Subcutaneous adipose tissue (tissue), 4 donors: ENCODE measurements around the gene TK2. TPM values are rescaled to one million over a fixed set of nuclear protein-coding genes. Genes with fewer than 3 reads are reported as not detected.

Experiments used
- CTCF ChIP-seq: fragments of 450-650 bp; IDR thresholded peaks from one replicate; pipeline ENCODE4 v1.5.1; 2016; ENCODE audit warnings: low read depth, mild to moderate bottlenecking, control low read depth, antibody characterized with exemption, moderate library complexity
- total RNA-seq, 4 donors: library from RNA; depleted of rRNA; stranded (reverse); fragments of >200 nt; gene quantifications; one replicate each; pipeline ENCODE4 v1.1.0, GENCODE V29; 2016

TK2 gene
- total RNA-seq, 4 donors from 2014 or later = 63.6 to 118 (median 92.4) TPM

DNA sequence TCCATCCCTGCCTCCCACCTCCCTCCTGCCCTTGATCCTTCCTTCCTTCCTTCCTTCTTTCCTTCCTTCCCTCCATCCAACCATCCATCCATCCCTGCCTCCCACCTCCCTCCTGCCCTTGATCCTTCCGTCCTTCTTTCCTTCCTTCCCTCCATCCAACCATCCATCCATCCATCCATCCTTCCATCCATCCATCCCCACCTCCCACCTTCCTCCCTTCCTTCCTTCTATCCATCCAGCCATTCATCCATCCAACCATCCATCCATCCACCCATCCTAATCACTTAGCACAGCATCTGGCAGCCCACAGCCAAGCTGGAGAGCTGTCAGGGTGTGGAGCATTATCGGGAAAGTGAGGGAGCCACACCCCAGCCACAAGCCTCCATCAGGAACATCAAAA lies 54.5 kb downstream of the TK2 start:
- no peak for TF ChIP-seq CTCF

- TF ChIP-seq CTCF = no peak
These were observed 55.0 kb downstream of the TK2 start for GRCh38 chr16:66494916-66495315.

DNA sequence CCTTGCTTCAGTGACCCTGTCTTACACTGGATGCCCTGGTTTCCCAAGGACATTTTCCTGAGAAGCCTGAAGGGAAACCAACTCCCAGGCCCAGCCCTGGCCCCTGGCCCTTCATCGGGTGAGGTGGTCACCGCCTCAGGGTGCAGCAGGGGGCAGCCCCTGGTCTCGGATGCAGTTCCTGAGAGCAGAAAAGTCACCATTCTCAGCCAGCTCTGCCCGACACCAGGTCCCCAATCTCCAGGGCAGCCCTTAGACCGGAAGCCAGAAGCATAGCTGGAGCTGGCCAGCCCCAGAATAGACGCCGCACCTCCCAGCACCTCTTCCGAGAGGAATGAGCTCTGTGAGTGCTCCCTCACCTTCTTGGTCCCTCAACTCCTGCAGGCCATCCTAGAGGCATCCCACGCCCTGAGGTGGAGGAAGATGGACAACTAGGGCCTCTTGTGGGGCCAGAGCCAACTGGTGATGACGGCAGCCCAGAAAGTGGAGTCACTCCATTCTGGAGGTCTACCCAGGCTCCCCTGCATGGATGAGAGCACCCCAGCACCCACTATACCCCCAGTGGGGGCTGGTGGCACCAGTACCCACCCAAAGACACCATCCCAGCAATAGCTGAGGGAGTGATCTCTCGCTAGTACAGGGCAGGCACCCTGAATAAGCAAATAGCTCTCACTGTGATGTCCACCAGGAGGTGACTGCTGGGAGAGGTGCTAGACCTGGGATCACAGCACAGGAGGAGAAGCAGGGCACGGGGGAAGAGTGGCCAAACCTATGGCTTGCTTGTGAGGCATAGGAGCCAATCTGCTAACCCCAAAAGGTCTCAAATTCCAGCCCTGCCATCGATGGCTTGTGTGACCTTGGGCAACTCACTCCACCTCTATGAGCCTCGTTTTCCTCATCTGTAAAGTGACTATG lies 56.2 kb downstream of the TK2 start:
- no peak for TF ChIP-seq CTCF

DNA sequence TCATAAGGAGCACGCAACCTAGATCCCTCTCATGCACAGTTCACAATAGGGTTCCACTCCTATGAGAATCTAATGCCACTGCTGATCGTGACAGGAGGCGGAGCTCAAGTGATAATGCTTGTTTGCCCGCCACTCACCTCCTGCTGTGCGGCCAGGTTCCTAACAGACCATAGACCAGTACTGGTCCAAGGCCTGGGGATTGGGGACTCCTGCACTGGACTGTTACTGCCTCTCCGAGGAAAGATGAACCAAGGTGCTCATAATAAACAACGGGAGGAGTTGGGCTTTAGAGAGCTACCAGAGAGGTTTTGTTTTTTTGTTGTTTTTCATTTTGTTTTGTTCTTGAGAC lies 58.2 kb downstream of the TK2 start:
- no peak for TF ChIP-seq CTCF

DNA sequence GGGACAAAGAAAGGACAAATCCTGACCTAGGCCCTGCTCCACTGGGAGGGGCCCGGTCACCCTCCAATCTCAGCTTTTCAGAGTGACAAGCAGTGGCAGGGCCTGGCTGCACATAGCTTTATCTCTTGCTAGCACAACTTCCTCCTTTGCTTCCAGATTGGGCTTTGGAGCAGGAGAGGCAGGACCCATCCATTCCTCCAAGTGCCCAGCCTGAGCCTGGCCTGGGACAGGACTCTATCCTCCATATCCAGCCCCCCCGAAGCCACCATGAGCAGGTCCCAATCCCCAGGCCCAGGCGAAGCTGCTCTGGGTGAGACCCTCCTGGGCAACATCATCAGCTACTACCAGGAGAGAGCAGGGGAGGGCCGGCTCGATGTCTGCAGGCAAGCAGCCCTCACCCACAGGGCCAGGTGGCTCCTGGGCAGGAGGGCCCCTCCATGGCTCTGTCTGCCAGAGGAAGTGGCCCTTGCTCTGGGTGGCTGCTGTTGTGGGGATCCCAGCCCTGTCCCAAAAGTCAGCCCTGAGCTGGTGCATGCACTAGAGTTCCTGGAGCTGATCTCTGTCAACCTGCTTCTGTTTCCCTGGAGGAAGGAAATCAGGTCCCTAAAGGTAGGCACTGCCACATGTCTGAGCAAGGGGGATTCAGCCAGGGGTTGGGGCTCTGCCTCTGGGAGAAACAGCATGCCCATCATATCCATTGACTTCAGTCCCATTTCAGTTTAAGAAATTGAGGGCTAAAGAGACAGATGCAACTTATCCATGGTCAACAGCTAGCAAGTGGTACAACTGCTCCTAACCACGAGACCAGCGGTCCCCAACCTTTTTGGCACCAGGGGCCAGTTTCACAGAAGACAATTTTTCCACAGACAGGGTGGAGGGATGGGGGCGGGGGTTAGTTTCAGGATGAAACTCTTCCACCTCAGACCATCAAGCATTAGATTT lies 58.9 kb downstream of the TK2 start:
- no peak for TF ChIP-seq CTCF

DNA sequence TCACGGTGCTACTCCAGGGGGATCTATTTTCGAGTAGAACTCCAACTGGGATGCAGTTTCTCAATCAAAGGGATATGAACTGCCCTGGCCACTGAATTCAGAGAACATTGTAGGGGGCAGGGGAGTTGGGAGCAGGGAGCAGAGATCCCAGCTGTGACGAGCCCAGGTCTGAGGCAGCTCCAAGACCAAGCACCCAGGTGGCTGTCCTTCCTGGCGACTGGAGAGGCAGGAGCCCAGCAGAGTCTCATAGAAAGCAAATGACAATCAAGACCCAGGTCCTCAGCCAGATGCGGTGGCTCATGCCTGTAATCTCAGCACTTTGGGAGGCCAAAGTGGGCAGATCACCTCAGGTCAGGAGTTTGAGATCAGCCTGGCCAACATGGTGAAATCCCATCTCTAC lies 60.1 kb downstream of the TK2 start:
- no peak for TF ChIP-seq CTCF

DNA sequence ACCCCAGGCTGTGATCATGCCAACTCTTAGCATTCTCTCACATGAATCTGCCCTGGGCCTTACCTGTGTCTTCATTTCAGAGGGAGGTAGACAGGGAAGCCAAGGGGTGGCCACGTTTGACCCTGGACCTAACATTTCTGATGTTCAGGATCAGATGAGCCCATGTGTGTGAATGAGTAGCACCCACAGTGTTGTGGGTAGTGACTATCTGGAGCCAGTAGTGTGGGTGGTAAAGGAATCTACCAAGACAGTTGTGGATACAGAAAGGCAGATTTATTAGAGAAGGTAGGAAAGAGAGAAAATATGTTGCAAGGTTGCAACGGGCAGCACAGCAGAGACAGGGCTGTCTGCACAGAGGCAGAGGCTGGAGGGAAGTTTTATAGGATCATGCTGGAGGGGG lies 60.5 kb downstream of the TK2 start:
- TF ChIP-seq CTCF = no peak
